ENCODE measurements around the gene ENKD1. TPM values are rescaled to one million over a fixed set of nuclear protein-coding genes. Genes with fewer than 3 reads are reported as not detected.

The ENKD1 gene
- total RNA-seq, 3 donors from 2014 or later: 18.6 to 21.0 (median 20.1) TPM

DNA sequence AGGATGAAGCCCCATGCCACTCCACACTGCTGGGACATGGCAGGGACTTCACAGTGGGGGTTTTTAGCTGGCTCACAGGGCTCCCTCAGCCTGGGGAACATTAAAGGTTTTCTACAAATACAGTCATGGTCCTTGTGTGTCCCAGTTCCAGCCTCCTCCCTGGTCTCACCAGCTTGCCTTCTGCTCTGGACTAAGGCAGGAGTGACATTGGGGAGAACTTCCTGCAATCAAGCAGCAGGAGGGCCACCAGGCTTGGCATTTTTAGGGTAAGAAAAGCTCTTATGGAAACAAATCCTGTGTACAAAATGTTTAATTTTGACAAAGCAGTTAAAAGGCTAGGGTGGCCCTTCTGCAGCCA, 3.9 kb downstream of the ENKD1 start:
- DNase-seq (ENCODE audit: low spot score in 2 of 2): no peak
- intact Hi-C loops (cut with DNase I; ENCODE audit: low total_unique reads): loop anchor here (10.0 kb wide), 1 partner anchor 142 kb away; the partner anchor contains the start of genes RANBP10 and TSNAXIP1
- Histone ChIP-seq H3K27ac (no peak overlapping the region), H3K4me1 (peaks cover 18 to 25% of the 10 kb centered on the region in 2 donors), H3K9me3 (no peaks in the 10 kb centered on the region), H3K4me3 (no peak overlapping the region), H3K27me3 (no peaks in the 10 kb centered on the region), H3K36me3 (no peaks in the 10 kb centered on the region)
- TF ChIP-seq POLR2AphosphoS5 (IDR thresholded peaks at IDR 0.05): no peak
- TF ChIP-seq POLR2A (IDR thresholded peaks at IDR 0.05): no peak
- no peak for TF ChIP-seq CTCF (IDR thresholded peaks at IDR 0.05)

DNA sequence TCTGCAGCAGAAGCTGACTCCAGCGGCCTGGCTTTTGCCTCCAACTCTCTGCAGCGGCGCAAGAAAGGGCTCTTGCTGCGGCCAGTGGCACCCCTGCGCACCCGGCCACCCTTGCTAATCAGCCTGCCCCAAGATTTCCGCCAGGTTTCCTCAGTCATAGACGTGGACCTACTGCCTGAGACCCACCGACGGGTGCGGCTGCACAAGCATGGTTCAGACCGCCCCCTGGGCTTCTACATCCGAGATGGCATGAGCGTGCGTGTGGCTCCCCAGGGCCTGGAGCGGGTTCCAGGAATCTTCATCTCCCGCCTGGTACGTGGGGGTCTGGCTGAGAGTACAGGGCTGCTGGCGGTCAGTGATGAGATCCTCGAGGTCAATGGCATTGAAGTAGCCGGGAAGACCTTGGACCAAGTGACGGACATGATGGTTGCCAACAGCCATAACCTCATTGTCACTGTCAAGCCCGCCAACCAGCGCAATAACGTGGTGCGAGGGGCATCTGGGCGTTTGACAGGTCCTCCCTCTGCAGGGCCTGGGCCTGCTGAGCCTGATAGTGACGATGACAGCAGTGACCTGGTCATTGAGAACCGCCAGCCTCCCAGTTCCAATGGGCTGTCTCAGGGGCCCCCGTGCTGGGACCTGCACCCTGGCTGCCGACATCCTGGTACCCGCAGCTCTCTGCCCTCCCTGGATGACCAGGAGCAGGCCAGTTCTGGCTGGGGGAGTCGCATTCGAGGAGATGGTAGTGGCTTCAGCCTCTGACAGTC, 4.5 kb downstream of the ENKD1 start:
- H3K27ac ChIP-seq: no peak overlapping the region
- no peak for DNase-seq (ENCODE audit: low spot score in 2 of 2)

DNA sequence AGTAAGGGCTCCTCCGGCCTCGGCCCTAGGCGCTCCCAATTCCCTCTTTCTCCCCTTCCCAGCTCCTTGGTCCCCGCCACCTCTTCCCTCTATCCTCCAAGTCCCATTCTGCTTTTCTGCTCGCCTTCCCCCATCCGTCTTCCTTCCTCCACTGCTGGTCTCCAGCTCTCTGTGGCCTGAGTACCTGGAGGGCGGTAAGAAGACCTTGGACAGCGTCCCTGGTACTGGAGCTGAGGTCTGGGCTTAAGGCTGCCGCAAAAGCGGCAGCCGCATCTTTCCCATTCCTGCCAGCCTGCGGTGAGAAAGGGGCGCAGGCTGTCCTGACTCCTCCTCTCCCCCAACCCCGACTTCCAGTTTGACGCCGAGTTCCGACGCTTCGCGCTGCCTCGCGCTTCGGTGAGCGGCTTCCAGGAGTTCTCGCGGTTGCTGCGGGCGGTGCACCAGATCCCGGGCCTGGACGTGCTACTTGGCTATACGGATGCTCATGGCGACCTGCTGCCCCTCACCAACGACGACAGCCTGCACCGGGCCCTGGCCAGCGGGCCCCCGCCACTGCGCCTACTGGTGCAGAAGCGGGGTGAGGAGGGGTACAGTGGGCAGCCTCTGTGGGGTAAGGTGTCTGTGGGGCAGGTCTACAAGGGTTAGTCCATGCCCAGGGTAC, 5.3 kb downstream of the ENKD1 start:
- no peak for TF ChIP-seq POLR2AphosphoS5 (IDR thresholded peaks at IDR 0.05)
- TF ChIP-seq POLR2A (IDR thresholded peaks at IDR 0.05): no peak
- no peak for TF ChIP-seq CTCF (IDR thresholded peaks at IDR 0.05)
- peaks cover 10 to 17% of the 10 kb centered on the region in 2 donors for H3K4me1 ChIP-seq
- peak overlapping the region; percentile 95 to 96 for H3K27ac ChIP-seq
- peak in 1 of 2 donors; percentile 42 for DNase-seq (ENCODE audit: low spot score in 2 of 2)
- no peaks in the 10 kb centered on the region for H3K27me3 ChIP-seq
- no peaks in the 10 kb centered on the region for H3K36me3 ChIP-seq
- peak overlapping the region; percentile 84 to 97 (median 87) for H3K4me3 ChIP-seq
- intact Hi-C loops (cut with DNase I; ENCODE audit: low total_unique reads): loop anchor here (10.0 kb wide), 1 partner anchor 144 kb away; the partner anchor contains the start of genes RANBP10 and TSNAXIP1
- H3K9me3 ChIP-seq: no peaks in the 10 kb centered on the region

More for the DNA sequence above, 4.5 kb downstream of the ENKD1 start:
- intact Hi-C loops (cut with DNase I; ENCODE audit: low total_unique reads): loop anchor here (10.0 kb wide), 1 partner anchor 143 kb away; the partner anchor contains the start of genes RANBP10 and TSNAXIP1
- Histone ChIP-seq H3K4me1 (peaks cover 12 to 20% of the 10 kb centered on the region in 2 donors), H3K9me3 (no peaks in the 10 kb centered on the region), H3K36me3 (no peaks in the 10 kb centered on the region), H3K27me3 (no peaks in the 10 kb centered on the region), H3K4me3 (no peak overlapping the region)
- TF ChIP-seq POLR2A (IDR thresholded peaks at IDR 0.05) (no peak), CTCF (IDR thresholded peaks at IDR 0.05) (no peak), POLR2AphosphoS5 (IDR thresholded peaks at IDR 0.05) (no peak)

- peak in 1 of 3 donors; percentile 5 for TF ChIP-seq CTCF (IDR thresholded peaks at IDR 0.05)
- peak; percentile 1 for TF ChIP-seq POLR2A (IDR thresholded peaks at IDR 0.05)
- TF ChIP-seq POLR2AphosphoS5 (IDR thresholded peaks at IDR 0.05): peak in 2 of 3 donors; percentile 42 to 45
- peaks cover 6 to 13% of the 10 kb centered on the region in 2 donors for H3K4me1 ChIP-seq
- H3K27ac ChIP-seq: peak within 1 kb of the TSS; percentile 95 to 96
- no peaks in the 10 kb centered on the region for H3K9me3 ChIP-seq
- intact Hi-C loops (cut with DNase I; ENCODE audit: low total_unique reads): loop anchor here (10.0 kb wide), 1 partner anchor 144 kb away; the partner anchor contains the start of genes RANBP10 and TSNAXIP1
- DNase-seq (ENCODE audit: low spot score in 2 of 2): peak; percentile 84 to 90
- H3K27me3 ChIP-seq: no peaks in the 10 kb centered on the region
- no peaks in the 10 kb centered on the region for H3K36me3 ChIP-seq
- peak within 1 kb of the TSS; percentile 84 to 97 (median 87) for H3K4me3 ChIP-seq
Measured at GRCh38 chr16:67660564-67661028, 6.0 kb downstream of the ENKD1 start, which contains the start of gene PARD6A. PARD6A (plus strand) TSS chr16:67660960; CDS start chr16:67661039, 79 bp downstream.
